HG02798 (cell line): ENCODE results near the gene TRAK1.

Experiments
- ATAC-seq: cut with Tn5 transposase; IDR thresholded peaks from one replicate; pipeline ENCODE4 v1.9.1; 2021; ENCODE audit warnings: mild to moderate bottlenecking; ENCODE audit not compliant: unreplicated experiment, poor library complexity

The TRAK1 gene

DNA sequence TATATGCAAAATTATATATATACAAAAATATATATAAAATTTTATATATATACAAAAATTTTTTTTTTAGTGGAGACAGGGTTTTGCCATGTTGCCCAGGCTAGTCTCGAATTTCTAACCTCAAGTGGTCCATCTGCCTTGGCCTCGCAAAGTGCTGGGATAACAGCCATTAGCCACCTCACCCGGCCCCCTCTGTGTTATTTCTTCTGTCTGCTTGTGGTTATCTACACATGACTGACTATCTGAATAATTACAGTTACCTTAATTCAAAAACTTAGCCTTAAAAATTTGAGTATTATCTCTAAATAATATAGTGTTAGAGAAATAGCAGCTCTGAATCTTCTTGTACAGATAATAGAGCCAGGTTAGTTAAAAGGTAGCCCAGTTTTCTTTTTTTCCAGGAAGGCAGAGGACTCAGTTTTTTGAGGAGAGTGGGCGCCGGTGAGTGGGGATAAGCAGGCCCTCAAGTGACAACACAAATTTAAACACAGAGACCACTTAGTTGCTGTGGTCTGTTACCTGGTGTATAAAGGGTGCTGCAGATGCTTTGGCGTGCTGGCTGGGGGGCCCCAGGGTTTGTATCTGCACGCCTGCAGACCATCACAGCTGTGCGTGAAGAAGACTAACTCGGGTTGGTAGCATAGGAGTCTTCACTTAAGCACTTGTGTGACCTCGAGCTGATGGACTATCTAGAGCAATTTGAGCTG is 83.7 kb downstream of the TRAK1 start:
- no peak for ATAC-seq

DNA sequence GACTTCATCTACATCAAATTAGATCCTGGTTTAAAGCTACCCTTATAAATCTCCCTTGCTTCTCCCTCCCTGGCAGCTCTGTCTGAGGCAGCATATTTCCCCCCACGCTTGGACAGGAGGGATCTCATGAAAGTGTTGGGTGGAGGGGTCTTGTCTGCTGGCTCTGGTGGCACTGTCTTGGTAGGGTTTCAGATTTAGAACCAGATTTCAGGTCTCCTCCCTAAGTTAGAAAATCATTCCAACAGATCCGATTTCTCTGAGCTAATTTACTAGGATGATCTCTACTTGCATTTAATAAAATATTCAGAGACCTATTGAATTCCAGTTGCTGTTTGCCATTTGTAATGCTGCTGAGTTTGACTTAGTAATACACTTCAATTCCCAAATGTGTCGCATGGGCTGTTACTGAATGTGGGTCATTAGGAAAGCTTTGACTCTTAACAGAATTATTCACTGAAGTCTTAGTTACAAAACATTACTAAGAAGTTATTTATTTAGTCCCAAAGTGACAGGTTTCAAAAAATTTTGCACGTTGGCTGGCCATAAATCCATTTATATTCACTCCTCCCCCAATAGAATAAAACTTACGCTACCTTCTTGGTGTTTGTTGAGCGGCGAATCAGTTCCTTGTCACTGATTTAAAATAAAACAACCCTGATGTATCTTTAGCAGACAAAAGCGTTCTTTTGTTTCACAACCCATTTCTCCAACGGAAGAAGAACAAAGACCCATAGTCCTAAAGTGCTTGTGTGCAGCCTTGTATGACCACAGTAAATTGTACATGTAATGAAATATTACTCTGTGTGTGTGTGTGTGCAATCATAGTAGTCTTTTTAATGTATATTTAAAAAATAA is 84.5 kb downstream of the TRAK1 start:
- no peak for ATAC-seq

DNA sequence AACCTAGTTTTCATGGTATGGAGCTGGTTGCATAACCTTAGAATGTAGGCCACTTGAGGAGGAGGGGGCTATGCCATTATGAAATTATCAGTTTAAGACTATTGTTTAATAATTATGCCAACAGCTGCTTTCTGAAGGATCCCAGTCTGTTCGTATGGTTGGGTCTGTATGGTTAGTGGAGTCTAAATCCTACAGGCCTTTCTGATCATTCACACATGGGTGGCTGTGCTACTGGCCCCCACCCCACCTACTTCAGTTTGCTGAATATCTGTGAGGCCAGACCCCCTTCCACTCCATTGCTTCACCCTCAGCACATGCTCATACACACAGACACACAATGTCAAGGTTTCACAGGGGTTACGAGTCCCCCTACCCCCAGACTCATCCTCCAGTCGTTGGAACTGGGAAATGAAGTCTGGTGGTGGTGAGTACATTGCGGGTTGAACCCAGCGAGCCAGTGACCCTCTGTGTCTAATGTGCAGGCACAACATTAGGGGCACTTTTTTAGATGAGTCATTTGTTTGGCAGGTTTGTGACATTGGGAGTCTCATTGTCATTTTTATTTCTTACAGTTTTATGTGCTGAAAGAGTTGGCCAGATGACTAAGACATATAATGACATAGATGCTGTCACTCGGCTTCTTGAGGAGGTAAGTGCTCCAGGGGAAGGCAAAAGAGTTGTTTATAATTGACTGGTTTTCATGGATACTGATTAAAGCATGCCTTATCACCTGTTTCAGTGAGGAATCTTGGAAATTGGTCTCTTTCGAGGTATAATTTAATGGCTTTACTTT is 85.3 kb downstream of the TRAK1 start:
- no peak for ATAC-seq

DNA sequence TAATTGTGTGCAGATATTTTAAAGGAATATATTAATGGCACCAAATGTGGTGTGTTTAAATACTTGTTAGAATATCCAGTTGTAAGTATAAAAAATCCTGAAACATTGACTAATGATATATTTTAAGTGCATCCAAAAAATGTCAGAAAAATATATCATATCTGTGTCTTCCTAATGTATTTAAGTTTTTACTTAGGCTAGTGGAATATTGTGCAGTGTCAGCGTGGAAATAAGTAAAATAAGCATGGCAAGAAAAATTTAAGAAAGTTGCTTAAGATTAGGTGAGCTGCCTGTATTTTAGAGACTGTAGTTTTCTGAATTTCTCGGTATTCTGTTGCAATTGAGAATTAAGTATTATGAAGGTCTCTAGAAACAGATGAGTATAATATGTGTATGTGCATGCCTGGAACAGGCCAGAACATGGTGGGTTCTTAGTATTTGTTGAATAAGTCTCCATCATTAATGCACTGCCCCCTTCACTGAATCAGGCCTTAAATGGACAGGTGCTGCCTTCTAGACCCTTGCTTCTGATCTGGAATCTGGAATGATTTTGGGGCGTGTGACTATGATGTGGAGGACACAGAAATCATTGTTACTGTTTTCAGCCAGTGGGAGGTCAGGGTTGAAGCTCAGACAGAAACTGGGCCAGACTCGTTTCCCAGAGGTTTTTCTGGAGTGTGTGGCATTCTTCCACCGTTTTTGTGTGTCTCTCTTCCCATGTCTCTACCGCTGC is 86.1 kb downstream of the TRAK1 start:
- ATAC-seq: no peak

DNA sequence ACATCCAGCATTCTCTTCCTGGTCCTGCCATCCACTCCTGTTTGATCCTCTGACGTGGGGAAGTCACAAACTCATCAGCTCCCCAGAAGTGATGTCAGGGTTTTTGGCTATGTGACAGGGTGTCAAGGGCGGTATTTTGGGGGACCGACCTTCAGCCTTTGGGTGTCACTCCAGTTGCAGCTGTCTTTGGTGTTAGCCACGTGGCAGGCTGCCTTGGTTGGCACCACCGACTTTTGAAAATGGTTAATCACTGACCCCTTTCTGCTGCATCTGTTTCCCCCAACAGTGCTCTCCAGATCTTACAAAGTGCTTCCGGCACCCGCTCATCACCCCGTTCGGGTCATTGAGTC is 86.6 kb downstream of the TRAK1 start:
- ATAC-seq: no peak

DNA sequence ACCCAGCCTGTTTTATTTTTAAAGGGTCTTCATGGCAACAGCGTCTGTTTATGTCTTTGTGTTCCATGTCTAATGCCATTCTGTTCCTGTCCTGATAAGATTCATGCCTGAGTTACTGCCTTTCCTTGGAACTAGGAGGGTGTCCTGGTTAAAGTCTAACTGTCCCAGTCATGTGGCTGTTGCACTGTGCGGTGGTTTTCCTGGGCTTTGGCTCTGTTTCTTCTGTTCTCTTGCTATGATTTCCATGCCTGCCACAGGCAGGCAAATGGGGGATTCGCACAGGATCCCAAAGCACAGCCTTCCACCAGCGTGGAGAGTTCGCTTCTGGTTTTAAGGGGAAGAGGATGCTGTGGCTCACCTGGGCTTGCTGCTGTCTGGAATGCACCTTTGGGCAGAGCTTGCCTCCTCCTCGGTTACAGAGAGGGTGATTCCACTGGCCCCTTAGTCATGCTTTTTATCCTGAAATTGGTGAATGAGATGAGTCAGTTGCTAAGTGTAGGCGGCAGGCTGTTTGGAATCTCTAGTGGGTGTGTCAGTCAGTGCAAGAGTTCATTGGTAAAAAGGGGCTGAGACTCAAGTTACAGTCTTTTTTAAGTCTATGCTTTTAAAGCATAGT is 88.1 kb downstream of the TRAK1 start:
- ATAC-seq: no peak

DNA sequence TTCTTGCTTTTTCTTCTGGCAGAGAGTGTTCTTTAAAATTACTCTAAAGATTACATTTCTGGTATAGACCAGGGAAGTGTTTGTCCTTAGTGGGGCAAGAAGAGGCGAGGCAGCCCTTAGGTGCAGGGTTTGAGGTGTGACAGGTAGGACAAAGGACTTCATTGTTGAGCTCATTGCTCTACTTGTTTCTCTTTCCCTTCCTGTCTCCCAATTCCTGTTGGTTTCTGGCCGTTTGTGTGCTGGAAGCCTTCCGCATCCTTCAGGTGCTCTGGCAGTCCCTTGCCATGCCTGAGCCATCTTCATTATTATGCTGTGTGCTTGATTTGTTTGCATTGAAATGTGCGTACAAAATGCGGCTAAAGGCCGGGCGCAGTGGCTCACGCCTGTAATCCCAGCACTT is 89.7 kb downstream of the TRAK1 start:
- ATAC-seq: no peak

DNA sequence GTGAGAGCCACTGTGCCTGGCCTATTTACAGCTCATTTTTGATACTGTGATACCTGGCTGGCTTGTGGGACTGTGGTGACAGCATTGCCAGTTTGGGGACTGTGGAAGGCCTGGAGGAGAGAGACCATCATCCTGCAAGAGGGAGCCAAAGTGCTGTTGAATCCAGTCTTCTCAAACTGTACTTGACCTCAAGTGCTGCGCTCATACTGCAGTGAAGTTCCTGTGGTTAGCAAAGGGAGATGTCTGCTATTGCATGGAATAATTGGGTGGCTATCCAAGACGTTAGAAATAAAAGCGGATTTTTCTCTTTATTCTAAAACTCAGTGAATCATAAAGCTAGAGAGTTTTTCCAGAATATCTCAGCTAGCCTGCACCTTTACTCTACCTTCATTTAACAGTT is 91.4 kb downstream of the TRAK1 start:
- no peak for ATAC-seq

DNA sequence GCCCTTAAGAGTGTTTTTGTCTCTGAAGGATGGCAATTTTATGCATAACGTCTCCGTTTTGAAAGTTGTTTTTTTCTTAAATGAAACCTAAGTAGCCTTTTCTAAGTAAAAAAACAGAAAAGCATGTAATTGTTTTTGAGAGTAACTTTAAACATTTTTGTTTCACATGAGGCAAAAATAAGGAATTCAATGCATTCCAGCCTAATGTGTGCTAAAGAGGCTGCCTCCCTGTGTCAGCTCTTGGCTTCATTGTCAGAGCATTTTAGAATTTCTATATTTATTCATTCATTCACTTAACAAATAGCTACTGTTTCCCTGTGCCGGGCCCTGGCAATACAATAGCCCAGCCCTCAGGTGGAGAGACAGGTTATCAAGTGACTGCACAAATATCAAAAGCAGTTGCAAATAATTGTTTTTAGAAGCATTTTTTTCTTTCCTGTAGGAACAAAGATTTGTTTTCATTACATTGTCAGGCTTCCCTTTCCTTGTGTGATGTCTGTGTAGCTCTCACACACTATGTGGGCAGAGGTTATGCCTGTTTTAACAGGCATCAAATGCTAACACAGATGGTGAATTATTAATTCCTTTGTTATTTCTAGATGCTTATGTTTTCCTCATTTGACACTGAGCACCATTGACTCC is 93.0 kb downstream of the TRAK1 start:
- no peak for ATAC-seq

DNA sequence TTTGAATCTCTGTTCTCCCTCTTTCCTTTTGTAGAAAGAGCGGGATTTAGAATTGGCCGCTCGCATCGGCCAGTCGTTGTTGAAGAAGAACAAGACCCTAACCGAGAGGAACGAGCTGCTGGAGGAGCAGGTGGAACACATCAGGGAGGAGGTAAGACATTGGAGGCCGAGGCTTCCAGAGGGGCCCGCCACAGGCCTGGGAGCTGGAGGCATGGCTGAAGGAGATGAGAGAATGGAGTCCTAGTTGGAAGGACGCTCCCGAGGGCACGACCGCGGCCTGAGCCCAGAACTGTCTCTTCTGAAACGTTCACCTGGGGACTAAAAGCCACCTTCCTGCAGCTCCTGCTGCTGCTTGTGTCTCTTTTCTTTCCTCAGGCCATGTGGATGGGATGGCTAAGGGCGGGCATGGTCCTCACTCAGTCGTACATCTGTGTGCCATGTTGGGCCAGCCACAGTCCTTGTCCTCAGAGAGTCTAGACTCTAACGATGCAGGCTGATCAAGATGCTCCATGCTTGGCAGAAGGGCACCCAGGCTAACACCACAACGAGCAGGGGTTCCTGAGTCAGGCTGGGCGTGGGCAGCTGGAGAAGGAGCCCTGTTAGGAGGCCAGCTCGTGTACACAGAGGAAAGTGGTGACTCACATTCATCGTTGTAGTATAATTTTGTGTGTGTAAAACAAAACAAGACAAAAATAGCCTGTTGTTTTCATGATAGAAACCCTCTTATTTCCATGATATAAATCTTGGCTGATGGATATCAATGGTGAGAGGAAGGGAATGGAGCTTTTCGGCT is 93.7 kb downstream of the TRAK1 start:
- ATAC-seq: no peak

DNA sequence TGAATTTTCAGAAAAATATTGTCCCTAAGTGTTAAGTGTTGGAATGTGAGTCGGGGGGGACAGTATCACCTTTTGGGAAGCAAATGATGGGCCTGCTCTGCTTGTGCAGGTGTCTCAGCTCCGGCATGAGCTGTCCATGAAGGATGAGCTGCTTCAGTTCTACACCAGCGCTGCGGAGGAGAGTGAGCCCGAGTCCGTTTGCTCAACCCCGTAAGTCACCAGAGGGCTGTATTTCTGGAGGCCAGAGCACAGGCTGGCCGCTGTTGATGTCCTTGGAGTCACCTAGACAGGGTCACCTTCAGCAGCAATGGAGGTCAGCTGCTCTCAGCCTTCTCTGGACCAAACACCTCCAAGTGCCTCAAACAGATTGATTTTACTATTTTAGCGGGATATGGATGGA is 96.8 kb downstream of the TRAK1 start:
- ATAC-seq: no peak

DNA sequence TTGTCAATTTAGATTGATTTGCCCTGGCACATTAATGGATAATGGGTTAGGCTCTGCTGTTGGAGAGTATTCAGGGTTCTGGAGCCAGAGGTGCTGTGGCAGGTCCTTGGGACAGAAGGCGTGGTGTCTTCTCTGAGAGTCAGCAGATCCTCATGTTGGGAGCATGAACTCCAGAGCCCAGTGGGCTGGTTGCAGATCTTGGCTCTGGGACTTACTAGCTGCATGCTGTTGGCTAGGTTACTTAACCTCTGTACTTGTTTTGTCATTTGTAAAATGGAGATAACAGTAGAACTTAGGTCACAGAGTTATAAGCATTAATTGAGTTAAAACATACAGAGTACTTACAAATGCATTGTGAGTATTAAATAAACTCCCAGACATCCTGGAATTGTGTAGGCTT is 97.2 kb downstream of the TRAK1 start:
- ATAC-seq: no peak

DNA sequence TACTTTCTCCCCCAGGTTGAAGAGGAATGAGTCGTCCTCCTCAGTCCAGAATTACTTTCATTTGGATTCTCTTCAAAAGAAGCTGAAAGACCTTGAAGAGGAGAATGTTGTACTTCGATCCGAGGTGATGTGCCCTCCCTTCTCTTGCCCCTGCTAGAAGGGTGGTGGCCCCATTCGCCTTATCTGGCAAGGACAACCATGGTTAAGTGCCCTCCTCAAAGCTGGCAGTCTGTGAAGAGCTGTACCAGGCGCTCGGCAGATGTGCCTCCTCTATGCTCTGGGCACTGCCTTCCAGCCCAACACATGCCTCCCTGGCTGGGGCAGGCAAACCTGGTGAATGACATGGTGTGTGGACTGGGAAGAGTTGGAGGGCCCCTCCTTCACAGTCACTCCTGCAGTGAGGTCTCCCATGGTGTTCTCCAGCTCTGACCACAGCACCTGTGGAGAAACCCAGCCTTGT is 97.9 kb downstream of the TRAK1 start:
- ATAC-seq: no peak

DNA sequence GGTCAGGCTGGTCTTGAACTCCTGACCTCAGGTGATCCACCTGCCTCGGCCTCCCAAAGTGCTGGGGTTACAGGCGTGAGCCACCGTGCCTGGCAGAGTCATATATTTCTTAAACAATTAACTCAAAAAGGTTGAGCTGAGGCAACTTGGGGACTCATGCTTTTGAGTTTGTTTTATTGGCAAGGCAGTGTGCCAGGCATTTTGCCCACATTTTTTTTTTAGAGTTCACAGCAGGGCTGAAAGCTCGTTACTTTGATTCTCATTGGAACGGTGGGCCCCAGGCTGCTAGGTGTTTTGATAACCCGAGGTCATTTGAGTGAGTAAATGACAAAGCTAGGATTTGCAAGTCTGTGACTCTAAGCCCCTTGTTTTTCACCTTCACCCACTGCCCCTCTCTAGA is 98.6 kb downstream of the TRAK1 start:
- ATAC-seq: no peak

DNA sequence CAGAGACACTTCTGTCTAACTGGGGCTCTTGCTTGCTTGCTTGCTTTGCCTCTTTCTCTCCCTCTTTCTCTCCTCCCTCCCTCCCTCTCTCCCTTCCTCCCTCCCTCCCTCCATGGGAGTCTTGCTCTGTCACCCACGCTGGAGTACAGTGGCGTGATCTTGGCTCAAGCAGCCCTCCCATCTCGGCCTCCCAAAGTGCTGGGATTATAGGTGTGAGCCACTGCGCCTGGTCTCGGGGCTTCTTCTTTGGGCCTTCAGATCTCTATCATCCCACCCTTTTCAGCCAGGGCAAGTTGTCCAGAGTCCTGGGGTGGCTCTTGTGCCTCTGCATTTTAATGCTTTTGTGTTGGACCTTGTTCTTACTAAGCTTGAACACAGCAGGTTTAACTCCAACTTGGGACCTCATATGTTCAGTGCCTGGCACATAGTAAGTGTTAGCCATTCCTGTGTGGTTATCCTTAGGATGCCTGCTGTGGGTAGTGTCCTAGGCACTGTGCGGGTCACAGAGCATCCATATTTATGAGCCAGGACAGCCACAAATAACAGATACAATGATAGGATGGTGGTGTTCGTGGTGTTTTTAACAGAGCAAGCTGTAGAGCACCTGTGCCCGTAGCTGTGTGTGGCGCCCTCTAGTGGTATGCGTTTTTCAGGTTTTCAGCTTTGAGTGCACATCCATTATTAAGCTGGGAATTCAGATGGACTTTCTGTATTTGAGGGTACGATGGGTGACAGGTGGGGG is 99.7 kb downstream of the TRAK1 start:
- no peak for ATAC-seq

DNA sequence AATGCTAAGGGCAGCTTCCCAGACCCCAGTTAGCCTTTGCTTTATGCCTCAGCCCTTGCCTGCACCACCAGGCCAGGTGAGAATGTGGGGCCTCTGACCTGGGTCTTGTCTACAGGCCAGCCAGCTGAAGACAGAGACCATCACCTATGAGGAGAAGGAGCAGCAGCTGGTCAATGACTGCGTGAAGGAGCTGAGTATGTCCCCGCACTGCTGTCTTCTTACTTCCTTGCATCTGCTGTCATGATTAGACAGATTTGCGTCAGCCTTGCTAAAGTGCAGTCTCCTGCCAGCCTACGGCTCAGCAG is 100.2 kb downstream of the TRAK1 start:
- no peak for ATAC-seq

DNA sequence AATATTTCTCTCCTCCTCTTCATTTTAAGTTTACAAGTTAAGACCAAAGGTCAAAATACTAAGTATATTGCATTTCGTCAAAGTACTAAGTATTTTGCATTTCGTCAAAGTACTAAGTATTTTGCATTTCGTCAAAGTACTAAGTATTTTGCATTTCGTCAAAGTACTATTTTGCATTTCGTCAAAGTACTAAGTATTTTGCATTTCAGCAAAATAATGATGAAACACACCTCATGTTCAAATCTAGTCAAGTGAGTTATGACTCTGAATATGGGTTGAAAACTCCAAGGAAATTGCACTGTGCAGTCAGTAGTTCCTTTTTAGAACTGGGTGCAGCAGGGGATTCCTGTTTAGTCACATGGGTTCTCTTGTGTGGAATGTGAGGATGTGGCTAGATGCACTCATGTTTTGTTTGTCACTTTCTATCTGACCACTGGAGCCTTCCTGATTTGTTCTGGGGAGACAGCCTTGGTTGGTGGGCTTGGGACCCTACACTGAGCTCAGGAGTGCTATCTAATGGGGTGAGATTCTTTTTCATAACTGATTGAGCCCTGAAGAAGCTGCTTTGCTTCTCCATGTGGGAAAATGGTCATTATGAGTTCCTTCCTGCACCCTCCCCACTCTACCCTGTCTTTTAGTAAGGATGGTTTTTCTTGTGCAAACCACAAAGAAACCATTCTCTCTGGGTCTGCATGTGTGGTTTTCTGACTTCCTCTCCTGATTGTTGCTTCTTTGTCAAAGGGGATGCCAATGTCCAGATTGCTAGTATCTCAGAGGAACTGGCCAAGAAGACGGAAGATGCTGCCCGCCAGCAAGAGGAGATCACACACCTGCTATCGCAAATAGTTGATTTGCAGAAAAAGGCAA is 101.4 kb downstream of the TRAK1 start:
- peak; percentile 54 for ATAC-seq
